Superior temporal gyrus (tissue), 1 donor: ENCODE measurements around the gene SEPTIN5.
"Not testable (repeated sequence)": the region's sequence is repeated elsewhere in the genome, so short reads cannot be mapped to it uniquely, and the experiment has no call there.

Source experiments
- DNase-seq: peaks from one replicate; pipeline ENCODE4 v3.0.0-alpha.2; 2016; ENCODE audit errors: extremely low spot score

Gene SEPTIN5

GRCh38 chr22:19714312-19715187 lies at the start of gene SEPTIN5:
SEPTIN5 (plus strand) TSS chr22:19714503; CDS start chr22:19714589, 86 bp downstream.
- DNase-seq = no peak

GRCh38 chr22:19664951-19665783 lies 49.1 kb upstream of the SEPTIN5 start:
- DNase-seq = no peak

- no peak for DNase-seq
Observed at GRCh38 chr22:19665784-19666672, 48.3 kb upstream of the SEPTIN5 start.

GRCh38 chr22:19666673-19667593 lies 47.4 kb upstream of the SEPTIN5 start:
- DNase-seq = no peak

- no peak for DNase-seq
Observed at GRCh38 chr22:19667872-19668740, 46.2 kb upstream of the SEPTIN5 start.

GRCh38 chr22:19668748-19669147 lies 45.6 kb upstream of the SEPTIN5 start:
- no peak for DNase-seq

- DNase-seq = no peak
Observed at GRCh38 chr22:19669570-19669969, 44.7 kb upstream of the SEPTIN5 start.

- DNase-seq = no peak
Observed at GRCh38 chr22:19671316-19671715, 43.0 kb upstream of the SEPTIN5 start.

GRCh38 chr22:19672054-19672776 lies 42.1 kb upstream of the SEPTIN5 start:
- DNase-seq = no peak

- no peak for DNase-seq
Observed at GRCh38 chr22:19673660-19674059, 40.6 kb upstream of the SEPTIN5 start.

GRCh38 chr22:19674129-19674928 lies 40.0 kb upstream of the SEPTIN5 start:
- DNase-seq = no peak

- no peak for DNase-seq
Observed at GRCh38 chr22:19674929-19675253, 39.4 kb upstream of the SEPTIN5 start.

- no peak for DNase-seq
Observed at GRCh38 chr22:19675428-19675827, 38.9 kb upstream of the SEPTIN5 start.

GRCh38 chr22:19676437-19676836 lies 37.9 kb upstream of the SEPTIN5 start:
- not testable (repeated sequence) for DNase-seq

GRCh38 chr22:19678949-19679521 lies 35.3 kb upstream of the SEPTIN5 start:
- DNase-seq = no peak

GRCh38 chr22:19679522-19680101 lies 34.7 kb upstream of the SEPTIN5 start:
- DNase-seq = no peak

GRCh38 chr22:19680287-19680881 lies 33.9 kb upstream of the SEPTIN5 start:
- DNase-seq = no peak
